GM18526 (cell line): ENCODE measurements around the gene CRK.

Source experiments
- POLR2A ChIP-seq: IDR thresholded peaks from 3 replicates; pipeline ENCODE4 v1.6.1; 2011; ENCODE audit not compliant: insufficient read length; ENCODE audit errors: extremely low read depth

CRK gene

DNA sequence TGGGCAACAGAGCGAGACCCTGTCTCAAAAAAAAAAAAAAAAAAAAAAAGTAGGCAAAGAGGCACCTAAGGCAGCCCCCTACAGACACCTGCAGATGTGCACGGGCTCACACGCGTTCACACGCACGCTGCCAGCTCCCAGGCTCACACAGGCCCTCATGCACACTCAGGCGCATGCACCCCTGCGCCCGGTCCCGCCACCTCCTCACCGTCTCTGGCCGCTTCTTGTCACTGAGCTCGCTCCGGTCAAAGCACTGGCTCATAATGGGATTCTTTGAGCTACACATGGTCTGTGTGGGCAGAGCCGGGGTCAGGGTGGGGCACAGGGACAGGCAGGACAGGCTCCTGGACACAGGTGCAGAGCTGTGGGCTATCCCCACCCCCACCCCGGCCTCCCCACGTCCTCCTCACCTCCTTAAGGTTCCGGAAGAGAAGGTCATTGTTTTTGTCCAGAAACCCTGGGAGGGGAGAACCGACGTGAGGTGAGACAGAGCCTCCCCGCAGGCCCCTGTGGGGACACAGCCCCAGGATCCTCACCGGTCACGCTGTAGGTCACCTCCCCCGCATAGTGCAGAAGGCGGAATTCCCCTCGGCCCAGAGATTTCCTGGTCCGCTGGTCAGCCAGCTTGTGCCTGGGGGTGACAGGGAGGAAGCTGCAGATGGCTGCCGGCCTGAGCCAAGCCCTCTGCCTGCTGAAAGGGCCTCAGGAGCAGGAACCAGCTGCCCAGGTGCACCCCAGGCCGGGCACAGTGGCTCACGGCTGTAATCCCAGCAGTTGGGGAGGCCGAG is 18.6 kb upstream of the CRK start:
- TF ChIP-seq POLR2A = no peak

DNA sequence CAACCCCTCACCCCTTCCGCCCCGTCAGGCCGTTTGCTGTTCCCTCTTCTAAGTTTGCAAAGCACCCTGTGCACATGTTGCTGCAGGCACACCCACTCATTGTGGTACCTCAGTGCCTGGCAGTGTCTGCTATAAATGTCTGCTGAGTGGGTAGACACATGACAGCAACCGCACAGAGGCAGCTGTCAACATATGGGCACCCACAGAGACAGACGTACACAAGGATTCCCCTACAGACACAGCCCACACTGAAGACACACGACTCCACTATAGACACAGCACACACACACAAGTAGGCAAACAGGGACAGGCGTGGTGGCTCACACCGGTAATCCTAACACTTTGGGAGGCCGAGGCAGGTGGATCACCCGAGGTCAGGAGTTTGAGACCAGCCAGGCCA is 17.8 kb upstream of the CRK start:
- TF ChIP-seq POLR2A = no peak

DNA sequence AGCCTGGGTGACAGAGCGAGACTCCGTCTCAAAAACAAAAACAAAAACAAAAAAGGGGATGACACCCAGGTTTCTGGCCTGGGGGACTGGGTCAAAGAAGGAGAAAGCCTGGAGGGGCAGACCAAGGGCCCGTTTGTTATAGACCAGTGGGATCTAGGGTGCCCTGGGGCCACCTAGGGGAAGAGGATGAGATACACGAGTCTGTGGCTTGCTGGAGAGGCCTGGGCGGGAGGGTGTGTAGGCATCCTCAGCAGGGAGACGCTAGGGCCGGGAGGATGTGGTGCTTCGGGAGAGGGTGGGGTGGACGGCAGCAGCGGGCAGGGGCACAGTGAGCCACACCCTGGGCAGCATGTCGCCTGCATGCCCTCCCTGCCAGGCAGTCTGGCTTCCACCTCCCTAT is 17.1 kb upstream of the CRK start:
- TF ChIP-seq POLR2A = no peak

DNA sequence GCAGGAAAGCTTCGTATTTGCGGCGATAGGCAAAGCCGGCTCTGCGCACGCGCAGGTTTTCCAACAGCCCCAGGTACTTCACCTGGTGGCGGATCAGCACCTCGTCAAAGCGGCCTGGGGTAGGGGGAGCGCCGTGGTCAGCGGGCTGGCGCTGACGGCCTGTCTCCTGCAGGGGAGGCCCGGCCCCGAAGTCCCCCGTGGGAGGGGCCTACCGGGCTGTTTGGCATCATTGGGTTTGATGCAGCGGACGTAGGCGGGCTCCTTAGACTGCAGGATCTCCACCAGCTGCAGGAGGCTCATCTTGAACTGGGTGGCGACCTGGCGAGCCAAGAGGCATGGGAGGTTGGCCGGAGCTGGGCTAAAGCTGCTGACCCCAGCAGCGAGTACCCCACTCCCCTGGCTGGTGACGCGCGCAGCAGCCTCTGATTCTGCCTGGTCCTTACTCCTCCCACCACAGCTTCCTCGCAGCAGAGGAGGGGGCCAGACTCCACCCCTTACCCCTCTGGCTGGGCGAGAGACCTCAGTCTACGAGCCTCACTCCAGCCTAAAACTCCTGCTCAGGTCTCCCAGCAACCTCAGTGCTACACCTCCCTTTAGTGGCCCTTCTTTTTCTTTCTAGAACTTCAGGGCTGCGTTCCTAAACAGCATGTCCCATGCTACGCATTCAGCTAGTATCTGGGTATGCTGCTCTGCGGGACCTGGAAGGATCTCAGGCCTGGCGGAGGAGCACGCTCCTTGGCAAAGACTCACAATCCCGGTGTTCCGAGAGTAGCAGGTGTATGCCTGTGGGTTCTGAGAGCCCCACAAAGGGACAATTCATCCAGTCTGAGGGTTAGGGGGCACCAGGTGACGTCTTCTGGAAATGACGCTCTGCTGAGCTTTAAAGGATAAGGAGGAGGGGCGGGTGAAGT is 16.1 kb upstream of the CRK start:
- no peak for TF ChIP-seq POLR2A

DNA sequence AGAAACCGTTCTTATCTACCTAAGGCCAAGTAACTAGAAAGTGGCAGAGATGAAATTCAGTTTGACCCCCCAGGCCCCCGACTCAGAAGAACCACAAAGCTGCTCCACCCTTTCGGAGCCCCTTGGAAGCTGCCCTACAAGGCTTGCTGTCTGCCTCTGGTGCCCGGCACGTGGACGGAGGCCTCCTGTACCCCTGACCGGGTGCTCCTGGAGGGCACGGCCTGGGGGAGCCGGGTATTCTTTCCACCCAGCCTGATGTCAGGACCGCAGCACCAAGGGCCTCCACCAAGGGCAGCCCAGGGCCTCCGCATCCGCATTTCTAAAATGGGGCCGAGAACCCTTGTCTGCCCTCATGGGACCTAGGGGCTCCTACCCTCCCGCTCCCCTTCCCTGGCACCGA is 15.5 kb upstream of the CRK start:
- TF ChIP-seq POLR2A = no peak

DNA sequence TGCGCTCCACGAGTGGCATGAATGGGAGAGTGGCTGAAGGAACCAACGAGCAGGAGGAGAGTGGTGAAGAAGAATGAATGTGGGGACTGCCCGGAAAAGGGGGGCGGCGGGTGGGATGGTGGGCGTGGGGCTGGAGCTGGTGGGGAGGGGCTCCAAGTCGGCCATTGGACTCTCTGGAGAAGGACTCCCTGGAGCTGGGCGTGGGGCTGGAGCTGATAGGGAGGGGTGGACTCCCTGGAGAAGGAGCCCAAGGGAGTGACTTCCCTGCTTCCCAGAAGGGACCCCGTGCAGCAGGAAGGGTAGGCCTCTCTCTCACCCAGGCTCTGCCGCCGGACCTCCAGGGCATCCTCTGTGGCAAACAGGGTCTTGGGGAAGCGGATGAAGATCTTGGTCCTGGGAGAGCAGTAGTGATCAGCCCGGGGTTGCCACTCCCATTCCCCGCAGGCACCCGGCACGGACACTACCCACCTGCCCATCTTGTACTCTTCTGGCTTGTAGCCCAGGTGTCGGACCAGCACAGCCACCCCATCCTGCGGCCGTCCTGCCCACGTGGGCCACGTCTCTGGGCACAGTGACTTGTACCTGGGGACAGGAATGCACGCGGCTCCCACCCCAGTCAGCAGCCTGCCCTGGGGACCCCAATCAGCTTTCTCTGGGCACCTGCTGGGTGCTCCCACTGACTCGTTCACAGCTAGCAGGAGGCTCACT is 14.9 kb upstream of the CRK start:
- TF ChIP-seq POLR2A = no peak

DNA sequence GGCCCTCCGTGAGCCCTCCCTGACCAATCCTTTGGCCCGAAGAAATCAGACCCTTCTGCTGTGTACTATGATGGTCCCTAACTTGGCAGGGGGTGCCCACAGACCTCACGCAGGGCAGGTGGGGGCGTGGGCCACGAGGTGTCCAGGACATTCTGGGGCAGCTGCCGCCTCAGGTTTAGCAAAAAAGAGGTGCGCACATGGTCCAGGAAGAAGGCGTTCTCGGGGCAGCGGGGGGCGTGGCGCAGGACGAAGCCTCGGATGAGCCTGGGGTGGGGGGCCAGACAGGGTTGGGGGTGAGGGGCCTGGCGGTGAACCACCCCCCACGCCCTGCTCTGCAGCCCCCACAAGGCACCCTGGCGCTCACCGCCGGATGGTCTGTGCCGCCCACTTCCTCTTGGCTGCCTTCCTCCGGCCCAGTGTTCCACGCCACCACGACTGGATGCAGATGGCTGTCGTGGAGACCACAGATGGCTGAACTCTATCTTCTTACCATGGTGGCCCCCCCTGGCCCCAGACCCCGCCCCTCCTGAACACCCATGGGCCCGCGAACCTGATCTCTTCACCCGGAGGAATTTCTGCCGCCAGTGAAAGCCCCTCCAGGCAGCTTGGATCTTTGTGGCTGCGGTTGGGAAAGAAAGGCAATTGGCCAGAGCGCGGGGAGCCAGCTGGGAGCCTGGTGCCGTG is 14.2 kb upstream of the CRK start:
- TF ChIP-seq POLR2A = no peak

DNA sequence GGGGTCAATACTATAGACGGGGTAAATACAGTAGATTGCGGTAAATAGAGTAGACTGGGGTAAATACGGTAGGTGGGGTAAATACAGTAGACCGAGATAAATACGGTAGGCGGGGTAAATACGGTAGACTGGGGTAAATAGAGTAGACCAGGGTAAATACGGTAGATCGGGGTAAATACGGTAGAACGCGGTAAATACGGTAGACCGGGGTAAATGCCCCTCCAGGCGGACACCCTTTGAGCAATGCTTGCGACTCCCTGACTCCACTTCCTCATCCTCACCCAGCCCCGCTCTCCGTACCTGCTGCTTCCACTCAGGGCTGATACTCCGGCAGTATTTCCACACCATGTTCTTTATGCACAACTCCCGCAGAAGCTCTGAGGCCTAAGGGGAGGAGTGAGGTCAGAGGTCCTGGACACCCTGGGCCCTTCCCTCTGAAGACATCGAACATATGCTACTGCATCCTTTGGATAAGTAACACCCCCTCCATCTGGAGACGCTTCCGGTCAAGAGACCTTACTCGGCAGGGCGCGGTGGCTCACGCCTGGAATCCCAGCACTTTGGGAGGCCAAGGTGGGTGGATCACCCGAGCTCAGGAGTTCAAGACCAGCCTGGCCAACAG is 13.3 kb upstream of the CRK start:
- TF ChIP-seq POLR2A = no peak

DNA sequence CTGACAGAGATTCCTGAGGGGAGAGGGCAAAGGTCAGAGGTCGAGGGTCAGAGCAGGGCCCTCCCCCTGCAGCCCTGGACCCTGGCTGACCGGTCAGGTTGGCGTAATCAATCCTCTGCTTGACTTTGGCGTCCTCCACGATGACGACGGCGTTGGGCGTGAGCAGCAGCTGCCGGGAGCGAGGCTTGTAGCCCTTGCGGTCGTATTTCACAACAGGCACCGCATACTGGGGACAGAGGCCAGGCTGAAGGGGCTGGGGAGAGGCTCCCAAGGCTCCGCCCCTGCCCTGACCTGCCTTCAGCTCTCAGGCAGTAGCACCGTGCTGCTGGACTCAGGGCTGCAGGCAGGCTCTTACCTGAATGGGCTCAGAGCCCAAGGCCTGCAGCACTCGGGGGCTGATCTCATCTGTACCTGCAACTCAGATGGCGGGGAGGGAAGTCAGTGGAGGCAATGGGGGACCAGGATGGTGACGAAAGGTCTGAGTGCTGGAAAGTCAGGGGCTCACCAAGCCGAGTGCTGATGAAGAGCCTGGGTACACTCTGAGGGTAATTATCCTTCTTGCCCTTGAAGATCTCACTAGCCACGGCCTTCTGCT is 12.0 kb upstream of the CRK start:
- no peak for TF ChIP-seq POLR2A

DNA sequence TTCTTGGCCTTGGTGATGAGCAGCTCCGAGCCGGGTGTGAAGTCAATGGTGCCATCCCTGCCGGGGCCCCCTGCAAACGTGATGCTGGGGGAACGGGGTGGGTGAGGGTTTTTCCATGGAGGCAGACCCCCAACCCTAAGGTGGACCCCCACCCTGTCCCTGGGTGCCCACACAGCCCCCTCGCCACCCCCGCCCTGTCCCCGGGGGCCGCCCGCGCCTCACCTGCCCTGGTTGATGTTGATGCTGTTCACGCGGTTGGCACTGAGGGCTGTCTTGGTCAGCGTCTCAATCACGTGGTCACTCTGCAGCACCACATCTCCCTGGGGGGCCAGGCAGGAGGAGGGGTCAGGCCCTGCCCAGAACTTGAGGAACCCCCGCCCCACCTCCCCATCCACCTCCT is 11.2 kb upstream of the CRK start:
- no peak for TF ChIP-seq POLR2A

DNA sequence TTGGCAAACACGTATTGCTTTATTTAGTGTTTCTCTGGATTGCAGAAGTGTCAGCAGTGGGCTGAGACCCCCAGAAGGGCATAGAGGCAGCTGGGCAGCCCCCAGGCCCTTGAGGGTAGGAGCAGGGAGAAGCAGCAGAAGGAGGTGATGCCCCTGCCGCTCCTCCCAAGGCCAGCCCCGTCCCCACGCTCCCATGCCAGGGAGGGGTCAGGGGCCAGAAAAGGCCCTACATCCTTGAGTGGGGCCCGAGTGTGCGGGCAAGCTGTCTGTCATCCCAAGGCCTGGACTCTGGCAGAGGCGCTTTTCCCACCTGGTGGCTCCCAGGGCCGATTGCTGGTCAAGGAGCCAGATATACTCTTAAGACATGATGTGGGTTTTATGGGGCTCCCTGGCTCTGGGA is 8.2 kb upstream of the CRK start:
- no peak for TF ChIP-seq POLR2A

DNA sequence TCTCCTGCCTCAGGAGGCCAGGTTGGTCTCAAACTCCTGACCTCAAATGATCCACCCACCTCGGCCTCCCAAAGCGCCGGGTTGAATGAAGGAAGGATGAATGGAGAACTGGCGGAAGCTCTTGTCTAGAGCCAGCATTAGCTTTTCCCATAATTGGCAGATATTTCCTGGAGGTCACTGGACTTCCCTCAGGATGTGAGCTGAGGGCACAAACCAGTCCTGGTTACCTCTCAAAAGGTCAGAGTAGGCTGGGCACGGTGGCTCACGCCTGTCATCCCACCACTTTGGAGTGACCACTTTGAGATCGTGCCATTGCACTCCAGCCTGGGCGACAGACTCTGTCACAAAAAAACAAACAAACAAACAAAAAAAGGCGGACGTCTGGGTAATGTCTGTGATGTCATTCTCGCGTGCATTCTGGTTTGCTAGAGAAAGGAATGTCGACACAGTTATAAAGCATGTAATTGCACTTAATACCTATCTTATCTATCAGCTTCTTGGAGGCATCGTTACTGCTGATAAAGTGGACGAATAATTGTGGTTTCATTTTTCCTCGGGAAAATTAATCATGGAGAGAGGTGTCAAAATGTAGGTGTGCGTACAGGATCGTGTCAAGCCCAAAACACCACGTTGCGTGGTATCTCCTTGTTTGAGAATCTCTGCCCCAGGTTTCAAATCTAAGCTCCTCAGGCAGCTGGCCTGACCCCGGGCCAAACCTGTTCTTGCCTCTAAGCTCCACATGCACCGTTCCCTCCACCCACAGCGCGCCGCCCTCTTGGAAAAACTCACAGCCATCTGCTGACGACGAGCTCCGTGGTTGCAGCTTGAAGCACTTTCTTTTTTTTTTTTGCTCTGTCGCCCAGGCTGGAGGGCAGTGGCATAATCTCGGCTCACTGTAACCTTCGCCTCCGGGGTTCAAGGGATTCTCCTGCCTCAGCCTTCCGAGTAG is 6.4 kb upstream of the CRK start:
- TF ChIP-seq POLR2A = no peak

DNA sequence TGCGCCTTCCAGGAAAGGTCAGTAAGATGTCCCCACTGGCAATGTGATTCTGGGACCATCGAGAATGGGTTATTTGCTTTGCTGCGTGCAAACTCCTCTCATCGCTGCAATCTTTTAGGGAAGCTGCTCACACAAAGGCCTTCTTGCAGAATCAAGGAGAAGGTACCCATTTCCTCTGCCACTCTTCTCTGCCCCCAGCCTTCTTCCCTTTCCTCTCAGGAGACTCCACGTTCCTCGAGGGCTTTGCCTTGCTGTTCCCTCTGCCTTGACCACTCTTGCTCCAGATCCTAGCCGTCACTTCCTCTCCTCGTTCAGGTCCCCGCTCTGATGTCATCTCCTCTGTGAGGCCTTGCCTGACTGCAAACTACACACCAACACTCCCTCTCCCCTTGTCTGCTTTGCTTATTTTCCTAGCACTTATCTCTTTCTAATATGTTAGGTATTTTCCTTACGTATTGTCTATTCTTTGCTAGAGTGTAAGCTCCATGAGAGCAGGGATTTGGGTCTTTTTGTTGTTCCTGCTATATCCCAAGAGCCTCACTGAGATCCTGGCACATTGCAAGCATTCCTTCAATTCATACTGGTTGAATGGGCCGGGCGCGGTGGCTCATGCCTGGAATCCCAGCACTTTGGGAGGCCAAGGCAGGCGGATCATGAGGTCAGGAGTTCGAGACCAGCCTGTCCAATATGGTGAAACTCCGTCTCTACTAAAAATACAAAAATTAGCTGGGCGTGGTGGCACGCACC is 5.3 kb upstream of the CRK start:
- TF ChIP-seq POLR2A = no peak
